GM12864 (cell line): Measurements from ENCODE around the gene OVOL1.

Experiments
- DNase-seq: peaks from one replicate; pipeline ENCODE4 v3.0.0-alpha.2; 2011; ENCODE audit warnings: low read depth
- H3K4me3 ChIP-seq: 2 replicates; pipeline ENCODE4 v1.5.1; 2011; ENCODE audit warnings: mild to moderate bottlenecking, low read depth, low read length, control low read depth
- TF ChIP-seq, protein P1 (sequence below): IDR thresholded peaks from 2 replicates; pipeline ENCODE4 v1.5.1; 2011; ENCODE audit warnings: low read depth, mild to moderate bottlenecking, moderate library complexity, low read length, control low read depth, inconsistent platforms; ENCODE audit errors: missing control alignments

Gene OVOL1

DNA sequence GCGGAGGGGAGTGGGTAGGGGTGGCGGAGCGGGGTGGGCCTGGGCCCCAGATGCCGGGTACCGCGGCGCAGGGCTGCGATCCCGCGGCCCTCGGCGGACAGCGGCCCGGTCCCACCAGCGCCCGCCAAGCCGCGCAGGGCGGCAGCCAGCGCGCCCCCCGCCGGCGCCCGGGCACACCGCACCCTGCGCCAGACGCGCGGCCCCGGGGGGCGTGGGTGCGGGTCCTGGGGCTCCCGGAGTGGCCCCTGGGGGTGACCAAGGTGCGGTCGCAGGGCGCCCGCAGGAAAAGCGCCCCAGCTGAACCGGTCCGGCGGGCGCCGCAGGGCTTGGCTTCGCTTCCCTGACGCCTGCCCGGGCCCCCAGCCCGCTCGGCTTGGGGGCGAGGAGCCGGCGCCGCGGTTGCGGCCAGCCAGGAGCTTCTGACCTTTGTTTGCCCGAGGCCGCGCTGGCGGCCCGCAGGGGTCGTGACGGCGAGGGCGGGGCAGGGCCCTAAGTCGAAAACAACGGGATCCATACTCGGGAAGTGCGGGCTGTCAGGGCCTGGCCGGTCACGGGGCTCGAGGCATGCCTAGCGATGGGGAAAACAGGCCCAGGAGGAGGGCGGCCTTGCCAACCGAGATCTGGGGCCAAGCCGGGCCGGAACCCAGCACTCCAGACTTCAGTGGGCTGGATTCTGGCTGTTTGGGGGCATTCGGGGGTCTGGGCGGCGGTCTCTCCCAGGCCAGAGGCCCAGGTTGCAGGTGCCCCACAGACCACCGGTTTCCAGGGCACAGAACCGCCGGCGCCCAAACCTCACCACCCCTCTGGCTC is 5.5 kb upstream of the OVOL1 start:
- DNase-seq: no peak
- peak overlapping the region; percentile 97 for H3K4me3 ChIP-seq
- TF ChIP-seq, protein P1, sequence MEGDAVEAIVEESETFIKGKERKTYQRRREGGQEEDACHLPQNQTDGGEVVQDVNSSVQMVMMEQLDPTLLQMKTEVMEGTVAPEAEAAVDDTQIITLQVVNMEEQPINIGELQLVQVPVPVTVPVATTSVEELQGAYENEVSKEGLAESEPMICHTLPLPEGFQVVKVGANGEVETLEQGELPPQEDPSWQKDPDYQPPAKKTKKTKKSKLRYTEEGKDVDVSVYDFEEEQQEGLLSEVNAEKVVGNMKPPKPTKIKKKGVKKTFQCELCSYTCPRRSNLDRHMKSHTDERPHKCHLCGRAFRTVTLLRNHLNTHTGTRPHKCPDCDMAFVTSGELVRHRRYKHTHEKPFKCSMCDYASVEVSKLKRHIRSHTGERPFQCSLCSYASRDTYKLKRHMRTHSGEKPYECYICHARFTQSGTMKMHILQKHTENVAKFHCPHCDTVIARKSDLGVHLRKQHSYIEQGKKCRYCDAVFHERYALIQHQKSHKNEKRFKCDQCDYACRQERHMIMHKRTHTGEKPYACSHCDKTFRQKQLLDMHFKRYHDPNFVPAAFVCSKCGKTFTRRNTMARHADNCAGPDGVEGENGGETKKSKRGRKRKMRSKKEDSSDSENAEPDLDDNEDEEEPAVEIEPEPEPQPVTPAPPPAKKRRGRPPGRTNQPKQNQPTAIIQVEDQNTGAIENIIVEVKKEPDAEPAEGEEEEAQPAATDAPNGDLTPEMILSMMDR: peak; percentile 39

- TF ChIP-seq, protein P1: no peak
- H3K4me3 ChIP-seq: no peak overlapping the region
- DNase-seq: no peak
These were observed 4.7 kb upstream of the OVOL1 start for GRCh38 chr11:65781962-65782815.

DNA sequence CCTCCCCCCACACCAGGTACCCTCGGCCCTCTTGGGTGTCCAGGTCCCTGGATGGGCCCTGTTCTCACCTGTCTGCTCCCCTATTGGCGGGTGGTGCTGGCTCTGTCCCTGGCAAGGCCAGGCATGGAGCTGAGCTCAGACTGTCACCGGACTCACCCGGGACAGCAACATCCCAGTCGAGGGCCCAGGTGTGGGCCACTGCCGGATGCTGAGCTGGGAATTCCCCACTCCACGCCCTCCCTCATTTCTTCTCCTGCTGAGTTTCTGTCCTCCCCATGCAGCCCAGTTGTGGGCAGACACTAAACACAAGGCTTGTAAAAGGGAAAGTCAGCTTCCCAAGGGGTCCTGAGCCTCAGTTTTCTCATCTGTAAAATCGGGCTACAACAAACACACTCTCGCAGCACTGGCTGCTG is 4.0 kb upstream of the OVOL1 start:
- TF ChIP-seq, protein P1: no peak
- H3K4me3 ChIP-seq: no peak overlapping the region
- no peak for DNase-seq

DNA sequence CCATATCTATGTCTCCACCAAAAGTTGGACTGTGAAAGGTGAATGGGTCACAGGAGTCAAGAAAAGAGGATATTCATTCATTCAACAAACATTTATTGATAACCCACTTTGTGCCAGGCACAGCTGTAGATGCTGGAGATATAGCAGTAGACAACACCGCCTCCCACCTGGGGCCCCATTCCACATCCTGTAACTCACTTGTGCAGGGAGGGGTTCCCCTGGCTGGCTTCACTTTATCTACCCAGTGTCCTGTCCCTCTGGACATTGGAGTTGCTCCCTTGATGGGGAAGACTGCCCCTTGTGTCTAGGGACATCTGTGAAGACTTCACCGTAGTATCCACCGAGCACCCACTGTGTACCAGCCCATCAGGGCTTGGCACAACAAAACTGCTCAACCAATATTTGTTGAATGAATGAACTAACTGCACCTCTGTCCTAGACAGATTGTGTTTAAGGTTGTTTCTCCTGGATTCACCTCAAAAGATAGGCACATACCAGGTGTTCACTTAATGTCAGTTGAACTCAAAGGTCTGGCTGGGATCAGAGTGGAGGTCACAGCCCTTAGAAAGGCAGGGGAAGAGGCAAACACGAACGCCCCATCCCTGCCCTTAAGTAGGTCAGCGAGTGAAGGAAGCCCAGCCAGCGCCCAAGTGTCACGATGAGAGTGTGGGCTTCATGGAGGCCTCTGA is 1.4 kb upstream of the OVOL1 start:
- TF ChIP-seq, protein P1: no peak
- no peak for DNase-seq
- H3K4me3 ChIP-seq: no peak overlapping the region

GRCh38 chr11:65786008-65786785 is 666 bp upstream of the OVOL1 start:
- no peak overlapping the region for H3K4me3 ChIP-seq
- DNase-seq: no peak
- TF ChIP-seq, protein P1: no peak

DNA sequence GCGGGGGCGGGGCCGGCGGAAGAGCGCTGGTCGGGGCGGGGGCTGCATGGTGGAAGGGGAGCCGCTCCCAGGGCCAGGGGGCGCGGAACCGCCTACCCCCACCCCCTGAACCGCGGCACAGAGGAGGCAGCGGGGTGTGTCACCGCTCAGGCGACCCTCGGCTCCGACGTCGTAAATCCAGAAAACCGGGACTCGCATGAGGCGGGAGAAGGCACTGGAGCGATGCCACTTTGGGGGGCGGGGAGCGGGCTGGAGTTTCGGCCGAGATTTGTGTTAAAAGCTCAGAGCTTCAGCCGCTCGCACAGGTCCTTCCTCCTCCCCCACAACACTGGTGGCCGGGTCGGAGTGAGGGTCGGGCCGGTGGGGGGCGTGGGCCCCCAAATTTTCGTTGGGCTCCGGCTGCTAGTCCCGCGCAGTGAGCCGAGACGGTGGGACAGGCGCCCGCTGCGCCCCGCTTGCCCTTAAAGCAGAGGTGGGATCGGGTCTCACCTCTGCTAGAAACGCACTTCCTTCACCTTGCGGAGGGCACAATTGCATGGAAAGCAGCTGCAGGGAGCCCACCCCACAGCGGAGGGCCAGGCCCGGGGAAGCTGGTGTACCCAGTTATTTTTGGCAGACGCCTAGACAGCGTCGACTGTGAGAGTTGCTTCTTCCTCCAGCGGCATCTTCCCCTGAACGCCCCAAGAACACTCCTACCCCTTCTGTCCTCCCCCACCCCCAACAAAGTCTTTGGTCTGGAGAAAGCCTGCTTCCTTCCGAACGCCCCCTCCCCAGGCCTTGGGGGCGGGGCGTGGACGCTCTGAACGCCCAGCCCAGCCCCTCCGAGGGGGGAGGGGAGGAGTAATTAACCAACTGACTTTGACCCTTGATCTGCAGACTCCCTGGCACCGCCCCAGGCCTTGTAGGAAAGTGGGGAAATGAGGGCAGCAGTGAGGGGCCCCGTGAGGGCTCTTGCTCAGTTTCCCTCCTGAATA is 1.1 kb downstream of the OVOL1 start:
- DNase-seq: no peak
- H3K4me3 ChIP-seq: no peak overlapping the region; the same call in 1 of the 2 replicates

More for the DNA sequence above, 1.1 kb downstream of the OVOL1 start:
- TF ChIP-seq, protein P1: no peak
